ENCODE measurements around the gene AMER3. TPM values are rescaled to one million over a fixed set of nuclear protein-coding genes. Genes with fewer than 3 reads are reported as not detected.

AMER3 gene
- total and polyA plus RNA-seq, 10 donors, result not detected

DNA sequence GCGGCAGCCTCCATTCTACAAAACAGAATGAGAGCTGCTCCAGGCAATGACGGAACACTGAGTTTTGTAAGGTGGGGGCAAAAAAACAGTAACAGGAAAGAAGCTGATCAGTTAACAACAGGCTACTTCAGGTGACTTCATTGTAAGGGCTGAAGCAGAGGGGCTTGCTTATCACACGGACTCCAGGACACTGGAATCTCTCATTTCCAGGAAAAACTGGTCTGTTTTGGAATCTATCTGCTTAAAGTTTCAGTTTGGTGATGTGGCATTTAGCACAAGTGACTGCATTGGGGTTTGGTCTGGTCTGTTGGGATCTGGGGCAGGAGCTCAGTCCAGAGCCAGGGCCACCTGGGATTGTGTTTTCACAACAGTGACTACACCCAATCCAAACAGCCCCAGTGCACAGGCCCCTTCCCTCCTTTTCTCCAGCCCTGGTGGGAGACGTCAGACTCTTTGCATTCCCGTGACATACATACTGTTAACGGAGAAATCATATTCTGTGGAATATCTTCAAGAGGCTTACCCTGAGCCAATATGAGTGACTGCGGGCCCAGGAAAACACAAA is 14.1 kb downstream of the AMER3 start:
- H3K4me1 ChIP-seq, result no peaks in the 10 kb centered on the region
- H3K27ac ChIP-seq, result no peak overlapping the region
- DNase-seq, result peak; percentile 19
- TF ChIP-seq POLR2A (IDR thresholded peaks at IDR 0.05) (no peak), POLR2AphosphoS5 (IDR thresholded peaks at IDR 0.05) (no peak), CTCF (IDR thresholded peaks at IDR 0.05 in 8 of 11, conservative IDR thresholded peaks at IDR 0.05 in 3 of 11) (no peak)
- WGBS, 5 donors, result 74 to 85% (median 75%) methylated on average over 7 of the region's 7 CpGs
- peaks cover 0 to 23% (median 4%) of the 10 kb centered on the region in 7 donors for H3K27me3 ChIP-seq (replicated peaks in 1 of 7)
- intact Hi-C loops (cut with DNase I; ENCODE audit: low total_unique reads), result no loop called here
- H3K36me3 ChIP-seq, result no peaks in the 10 kb centered on the region
- H3K9me3 ChIP-seq, result peaks cover 0 to 10% (median 0%) of the 10 kb centered on the region in 8 donors
- no peak overlapping the region for H3K4me3 ChIP-seq

DNA sequence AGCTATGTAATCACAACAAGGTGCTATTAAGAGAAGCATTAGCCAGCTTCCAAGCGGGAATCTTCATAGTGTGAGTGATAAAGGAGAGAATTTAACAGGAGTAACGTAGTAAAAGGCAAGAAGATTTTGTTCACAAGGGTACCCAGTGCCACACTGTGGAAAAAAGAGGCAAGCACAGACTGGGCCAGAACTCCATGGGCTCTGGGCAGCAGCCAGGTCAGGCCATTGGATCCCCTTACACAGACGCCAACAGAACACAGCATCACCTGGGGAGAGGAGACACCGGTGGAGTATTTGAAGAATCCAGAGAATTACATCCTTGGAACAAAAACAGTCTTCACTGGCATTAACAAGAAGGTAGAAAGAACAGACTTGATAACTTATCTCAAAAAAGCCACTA is 21.2 kb downstream of the AMER3 start:
- intact Hi-C loops (cut with DNase I; ENCODE audit: low total_unique reads), result no loop called here
- no peak for TF ChIP-seq POLR2AphosphoS5 (IDR thresholded peaks at IDR 0.05)
- TF ChIP-seq POLR2A (IDR thresholded peaks at IDR 0.05), result no peak
- no peak for TF ChIP-seq CTCF (IDR thresholded peaks at IDR 0.05 in 8 of 11, conservative IDR thresholded peaks at IDR 0.05 in 3 of 11)
- Histone ChIP-seq H3K4me1 (no peaks in the 10 kb centered on the region), H3K9me3 (peaks cover 0 to 10% (median 0%) of the 10 kb centered on the region in 8 donors), H3K36me3 (no peaks in the 10 kb centered on the region), H3K27me3 (replicated peaks in 1 of 7) (peaks cover 0 to 18% (median 0%) of the 10 kb centered on the region in 7 donors), H3K4me3 (no peak overlapping the region), H3K27ac (no peak overlapping the region)
- no peak for DNase-seq
- 48 to 54% (median 53%) methylated on average over 4 of the region's 4 CpGs for WGBS, 5 donors

DNA sequence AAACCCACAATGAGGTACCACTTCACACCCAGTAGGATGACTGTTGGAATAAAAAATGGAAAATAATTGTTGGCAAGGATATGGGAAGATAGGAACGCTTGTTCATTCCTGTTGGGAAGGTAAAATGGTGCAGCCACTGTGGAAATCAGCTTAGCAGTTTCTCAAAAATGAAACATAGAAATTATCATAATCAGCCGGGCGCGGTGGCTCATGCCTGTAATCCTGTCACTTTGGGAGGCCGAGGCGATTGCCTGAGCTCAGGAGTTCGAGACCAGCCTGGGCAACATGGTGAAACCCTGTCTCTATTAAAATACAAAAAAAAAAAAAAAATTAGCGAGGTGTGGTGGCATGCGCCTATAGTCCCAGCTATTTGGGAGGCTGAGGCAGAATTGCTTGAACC is 23.4 kb downstream of the AMER3 start:
- DNase-seq, result no peak
- Histone ChIP-seq H3K9me3 (peaks cover 0 to 7% (median 0%) of the 10 kb centered on the region in 8 donors), H3K27me3 (replicated peaks in 1 of 7) (peaks cover 0 to 18% (median 0%) of the 10 kb centered on the region in 7 donors), H3K4me1 (no peaks in the 10 kb centered on the region), H3K36me3 (no peaks in the 10 kb centered on the region), H3K4me3 (no peak overlapping the region), H3K27ac (no peak overlapping the region)
- WGBS, 5 donors, result 75 to 95% (median 89%) methylated on average over 9 of the region's 9 CpGs
- intact Hi-C loops (cut with DNase I; ENCODE audit: low total_unique reads), result no loop called here
- TF ChIP-seq CTCF (IDR thresholded peaks at IDR 0.05 in 8 of 11, conservative IDR thresholded peaks at IDR 0.05 in 3 of 11), result no peak
- no peak for TF ChIP-seq POLR2A (IDR thresholded peaks at IDR 0.05)
- no peak for TF ChIP-seq POLR2AphosphoS5 (IDR thresholded peaks at IDR 0.05)

DNA sequence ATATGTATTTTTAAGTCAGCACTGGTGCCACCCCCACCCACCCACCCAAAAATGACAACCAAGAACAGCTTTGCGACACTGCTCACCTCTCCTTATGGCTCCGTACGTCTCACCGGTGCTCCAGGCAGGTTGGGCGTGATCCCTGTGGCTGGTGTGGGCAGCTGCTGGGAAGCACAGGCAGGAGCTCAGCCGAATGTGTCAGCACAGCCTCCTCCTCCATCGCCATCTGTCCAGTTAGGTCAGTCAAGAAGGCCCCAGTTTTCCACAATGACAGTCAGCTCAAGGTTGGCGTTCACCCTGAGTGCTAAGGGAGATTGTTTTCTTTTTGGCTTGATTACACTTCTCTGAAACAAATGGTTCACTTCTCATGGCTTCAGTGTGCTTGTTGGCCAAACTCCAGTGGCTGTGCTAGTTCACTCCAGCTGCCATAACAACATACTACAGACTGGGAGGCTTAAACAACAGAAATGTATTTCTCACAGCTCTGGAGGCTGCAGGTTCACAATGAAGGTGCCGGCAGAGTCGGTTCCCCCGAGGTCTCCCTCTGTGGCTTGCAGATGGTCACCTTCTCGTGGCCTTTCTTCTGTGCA is 30.2 kb downstream of the AMER3 start:
- no peak for TF ChIP-seq POLR2AphosphoS5 (IDR thresholded peaks at IDR 0.05)
- no peak for TF ChIP-seq POLR2A (IDR thresholded peaks at IDR 0.05)
- no peak for TF ChIP-seq CTCF (IDR thresholded peaks at IDR 0.05 in 8 of 11, conservative IDR thresholded peaks at IDR 0.05 in 3 of 11)
- Histone ChIP-seq H3K4me1 (no peaks in the 10 kb centered on the region), H3K27me3 (replicated peaks in 1 of 7) (peaks cover 0 to 15% (median 0%) of the 10 kb centered on the region in 7 donors), H3K27ac (no peak overlapping the region), H3K36me3 (no peaks in the 10 kb centered on the region), H3K9me3 (peaks cover 0 to 7% (median 0%) of the 10 kb centered on the region in 8 donors), H3K4me3 (no peak overlapping the region)
- peak; percentile 42 for DNase-seq
- intact Hi-C loops (cut with DNase I; ENCODE audit: low total_unique reads), result no loop called here
- WGBS, 5 donors, result 81 to 92% (median 86%) methylated on average over 12 of the region's 12 CpGs
